HG03520 (cell line): ENCODE results near the gene VAMP2.

Experiments used
- ATAC-seq: cut with Tn5 transposase; IDR thresholded peaks from one replicate; pipeline ENCODE4 v1.9.1; 2021; ENCODE audit warnings: mild to moderate bottlenecking, moderate library complexity; ENCODE audit not compliant: unreplicated experiment

The VAMP2 gene, protein sequence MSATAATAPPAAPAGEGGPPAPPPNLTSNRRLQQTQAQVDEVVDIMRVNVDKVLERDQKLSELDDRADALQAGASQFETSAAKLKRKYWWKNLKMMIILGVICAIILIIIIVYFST

DNA sequence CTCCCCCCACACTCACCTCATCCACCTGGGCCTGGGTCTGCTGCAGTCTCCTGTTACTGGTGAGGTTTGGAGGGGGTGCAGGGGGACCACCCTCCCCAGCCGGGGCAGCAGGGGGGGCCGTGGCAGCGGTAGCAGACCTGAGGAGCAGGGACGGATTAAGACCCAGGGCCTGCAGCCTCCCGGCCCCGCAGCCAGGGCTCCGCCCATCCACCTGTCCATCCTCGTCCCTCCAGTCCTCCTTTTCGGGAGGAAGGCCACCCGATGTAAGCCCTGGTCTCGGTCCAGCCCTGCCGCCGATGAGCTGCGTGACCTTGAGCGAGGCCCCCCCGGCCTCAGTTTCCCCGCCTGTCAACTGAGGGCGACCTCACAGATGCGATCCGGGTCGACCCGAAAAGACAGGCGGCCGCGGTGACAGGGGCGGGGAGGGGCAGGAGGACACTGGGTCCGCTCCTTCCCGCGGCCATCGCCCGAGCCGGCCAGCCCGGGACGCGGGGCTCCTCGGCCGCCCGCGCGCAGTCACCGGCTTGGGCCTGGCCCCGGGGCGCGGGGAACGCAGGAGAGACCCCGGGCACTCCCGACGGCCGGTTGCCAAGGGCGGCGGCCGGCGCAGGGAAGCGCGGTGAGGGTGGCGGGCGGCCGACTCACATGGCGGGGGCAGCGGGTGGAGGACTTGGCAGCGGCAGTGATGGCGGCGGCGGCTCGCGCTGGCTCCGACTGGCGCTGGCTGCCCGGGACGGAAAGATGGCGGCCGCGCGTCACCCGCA is at the start of gene VAMP2:
VAMP2 (minus strand) TSS at position 716 of the 764 bp plus-strand sequence; CDS start at position 647, 69 bp downstream.
- ATAC-seq, result peak; percentile 39

GRCh38 chr17:8210761-8211458 is 48.2 kb upstream of the VAMP2 start:
- ATAC-seq, result no peak

DNA sequence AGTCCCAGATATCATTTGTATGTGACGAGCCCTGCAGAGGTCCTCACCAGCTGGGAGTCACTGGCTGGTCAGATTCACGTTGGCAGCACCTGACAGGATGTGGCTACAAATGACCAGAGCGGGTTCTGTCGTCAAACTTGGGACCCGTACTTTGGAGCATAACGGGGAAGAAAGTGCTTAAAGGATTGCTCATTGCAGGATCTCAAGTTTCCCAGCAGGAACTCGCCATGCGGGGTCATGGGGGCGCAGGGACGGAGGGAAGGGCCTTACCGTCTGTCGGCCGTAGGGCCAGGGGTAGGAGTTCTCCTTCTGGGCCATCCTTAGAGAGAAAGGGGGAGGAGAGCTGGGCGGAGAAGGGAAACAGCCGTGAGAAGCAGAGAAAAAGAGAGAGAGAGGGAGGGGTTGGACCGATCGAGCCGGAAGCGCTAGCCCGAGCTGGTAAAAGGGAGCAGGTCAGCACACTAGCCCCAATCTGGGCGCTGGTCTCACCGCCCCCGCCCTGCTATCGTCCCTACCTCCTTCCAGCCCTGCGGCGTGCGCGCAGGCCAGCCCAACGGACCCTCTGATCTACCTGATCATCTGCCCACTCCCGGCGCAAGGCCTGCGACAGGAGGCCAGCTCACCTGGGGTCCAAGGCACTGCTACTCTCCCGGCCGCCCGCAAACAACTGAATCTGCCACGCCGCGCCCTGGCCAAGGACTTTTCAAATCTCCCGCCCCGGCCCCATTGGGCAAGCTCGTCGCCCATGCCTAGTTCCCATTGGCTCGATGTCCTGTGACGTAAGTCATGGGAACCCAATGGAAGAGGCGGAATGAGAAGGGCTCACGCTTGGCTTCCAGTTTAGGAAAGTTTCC is 47.4 kb upstream of the VAMP2 start, which contains the start of gene AURKB:
AURKB (minus strand) TSS at position 669 of the 854 bp plus-strand sequence; CDS start at position 318, 351 bp downstream.
- ATAC-seq, result peak; percentile 81

DNA sequence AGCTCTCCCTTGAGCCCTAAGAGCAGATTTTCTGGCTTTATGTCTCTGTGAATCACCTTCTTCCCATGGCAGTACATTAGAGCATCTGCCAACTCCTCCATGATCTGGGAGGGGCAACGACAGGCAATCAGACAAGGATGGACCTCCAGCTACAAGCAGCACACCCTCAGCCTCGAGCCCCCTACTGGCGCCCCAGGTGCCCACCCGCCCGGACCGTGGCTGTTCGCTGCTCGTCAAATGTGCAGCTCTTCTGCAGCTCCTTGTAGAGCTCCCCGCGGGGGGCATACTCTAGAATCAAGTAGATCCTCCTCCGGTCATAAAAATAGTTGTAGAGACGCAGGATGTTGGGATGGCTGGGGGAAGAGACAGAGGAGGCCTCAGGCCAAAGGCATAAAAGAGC is 43.8 kb upstream of the VAMP2 start:
- no peak for ATAC-seq

DNA sequence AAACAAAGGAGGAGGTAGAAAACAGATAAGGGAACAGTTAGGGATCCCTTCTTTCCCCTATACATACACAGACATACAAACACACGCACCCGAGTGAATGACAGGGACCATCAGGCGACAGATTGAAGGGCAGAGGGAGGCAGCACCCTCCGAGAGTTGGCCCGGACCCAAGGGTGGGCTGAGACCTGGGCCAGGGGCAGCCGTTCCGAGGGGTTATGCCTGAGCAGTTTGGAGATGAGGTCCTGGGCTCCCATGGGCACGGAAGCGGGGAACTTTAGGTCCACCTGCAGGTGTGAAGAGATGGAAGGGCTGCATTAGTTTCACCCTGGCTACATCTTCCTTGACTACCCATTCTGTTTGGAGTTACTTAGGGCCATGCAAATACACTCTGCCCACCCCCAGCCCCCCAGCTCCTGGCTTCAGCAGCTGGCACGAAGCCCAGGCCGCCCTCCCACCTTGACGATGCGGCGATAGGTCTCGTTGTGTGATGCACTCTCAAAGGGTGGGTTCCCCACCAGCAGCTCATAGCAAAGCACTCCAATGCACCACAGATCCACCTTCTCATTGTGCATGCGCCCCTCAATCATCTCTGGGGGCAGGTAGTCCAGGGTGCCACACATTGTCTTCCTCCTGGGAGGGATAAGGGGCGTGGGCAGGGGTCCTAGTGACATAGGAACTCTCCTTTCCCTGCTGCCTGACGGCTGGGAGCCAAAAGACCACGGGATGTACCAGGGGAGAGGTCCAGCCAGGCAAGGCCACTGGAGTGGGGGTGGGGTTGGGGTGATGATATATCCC is 42.2 kb upstream of the VAMP2 start:
- ATAC-seq, result no peak

DNA sequence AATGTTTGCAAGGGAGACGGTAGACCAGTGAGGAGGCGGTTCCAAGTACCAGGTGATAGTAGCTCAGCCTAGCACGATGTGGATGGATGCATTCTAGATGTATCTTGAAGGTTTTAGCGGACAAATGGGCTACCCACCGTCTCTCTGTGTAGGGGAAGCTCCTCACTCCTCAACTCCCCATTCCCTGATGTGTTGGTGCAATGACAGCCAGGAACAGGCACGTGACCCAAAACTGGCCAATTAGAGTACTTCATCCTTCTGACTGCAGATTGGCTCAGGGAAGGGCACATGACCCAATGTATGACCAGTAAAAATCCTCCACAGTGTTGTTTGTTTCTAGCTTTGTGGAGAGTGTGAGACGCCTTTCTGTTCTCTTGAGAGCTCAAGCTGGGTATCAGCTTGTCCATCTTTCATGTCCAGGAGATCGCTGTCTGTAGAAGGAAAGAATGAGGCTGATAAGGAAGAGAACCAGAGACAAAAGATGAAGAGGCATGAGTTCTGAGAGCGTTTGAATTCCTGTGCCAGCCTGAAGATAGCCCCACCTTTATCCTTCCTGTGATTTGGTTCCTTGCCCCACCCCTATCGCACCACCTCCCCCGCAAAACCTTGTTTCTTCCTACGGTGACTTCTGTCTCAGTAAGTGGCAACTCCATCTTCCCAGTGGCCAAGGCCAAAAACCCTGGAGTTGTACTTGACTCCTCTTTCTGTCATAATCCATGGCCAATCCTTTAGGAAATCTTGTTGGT is 29.5 kb upstream of the VAMP2 start:
- ATAC-seq, result no peak

- no peak for ATAC-seq
These were observed 27.8 kb upstream of the VAMP2 start for GRCh38 chr17:8190506-8190905.

DNA sequence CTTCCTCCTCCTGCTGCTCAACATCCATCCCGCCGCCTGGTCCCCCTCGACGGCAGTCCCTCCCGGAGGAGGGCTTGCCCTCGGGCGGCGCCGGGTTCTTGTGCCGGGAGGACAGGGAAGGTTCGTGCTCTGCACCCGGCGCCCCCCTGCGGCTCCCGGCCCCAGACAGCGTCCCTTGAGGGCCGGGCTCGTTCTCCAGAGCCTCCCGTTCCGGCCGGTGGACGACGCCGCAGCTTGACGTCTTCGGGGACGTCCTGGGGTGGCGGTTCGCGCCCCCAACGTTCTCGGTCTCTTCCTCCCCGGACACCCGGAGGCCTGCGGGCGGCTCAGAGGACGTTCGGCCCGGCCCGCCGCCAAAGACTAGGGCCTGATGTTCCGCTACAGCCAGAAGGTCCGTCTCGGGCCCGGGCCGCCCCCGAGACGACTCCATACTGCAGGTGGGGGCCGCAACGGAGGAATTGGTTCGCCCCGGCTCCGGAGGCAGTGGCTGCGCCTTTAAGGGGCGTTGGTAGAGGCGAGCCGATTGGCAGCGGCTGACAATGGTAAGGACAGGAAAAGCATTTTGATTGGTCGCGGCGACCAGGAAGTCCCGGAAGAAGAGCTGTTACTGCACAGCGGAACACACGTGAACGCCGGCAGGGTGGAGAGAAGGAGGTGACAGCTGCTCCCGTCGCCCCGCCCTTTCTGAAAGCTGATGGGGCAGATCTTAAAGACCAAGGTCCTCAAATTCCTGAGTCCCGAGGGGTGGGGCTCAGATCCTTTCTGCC is 27.1 kb upstream of the VAMP2 start, which contains the start of gene BORCS6:
BORCS6 (minus strand) TSS at position 470 of the 767 bp plus-strand sequence; CDS start at position 430, 40 bp downstream.
- peak; percentile 39 for ATAC-seq

GRCh38 chr17:8189041-8189710 is 26.4 kb upstream of the VAMP2 start:
- ATAC-seq, result no peak

DNA sequence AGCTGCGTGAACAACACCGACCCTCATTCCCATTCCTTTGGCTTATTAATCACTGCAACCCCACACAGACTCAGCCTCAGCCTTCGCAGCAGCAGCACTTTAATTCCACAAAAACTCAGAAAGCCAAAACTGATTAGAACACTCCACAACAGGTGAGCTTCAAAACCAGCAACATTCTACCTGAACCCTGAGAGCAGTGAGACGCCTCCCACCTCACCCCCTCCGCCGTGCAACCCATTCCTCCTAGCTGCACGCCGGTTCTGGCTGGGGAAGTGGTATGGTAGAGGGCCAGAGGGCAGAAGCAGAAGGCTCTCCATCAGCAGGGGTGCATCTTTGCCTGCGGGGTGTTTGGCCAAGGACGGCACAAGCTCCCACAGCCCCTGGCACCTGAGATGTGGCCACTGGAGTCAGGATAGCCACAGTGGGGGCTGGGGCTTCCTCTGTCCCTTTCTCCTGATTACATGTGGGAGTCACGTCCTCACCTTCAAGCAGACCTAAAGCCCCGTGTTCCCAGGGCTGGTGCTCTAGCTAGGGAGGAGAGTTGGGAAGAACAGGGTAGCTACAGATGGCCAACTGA is 25.6 kb upstream of the VAMP2 start:
- no peak for ATAC-seq

- ATAC-seq, result peak; percentile 22
These were observed 24.9 kb upstream of the VAMP2 start for GRCh38 chr17:8187517-8188262.

- peak; percentile 22 for ATAC-seq
These were observed 24.2 kb upstream of the VAMP2 start for GRCh38 chr17:8186787-8187516.

DNA sequence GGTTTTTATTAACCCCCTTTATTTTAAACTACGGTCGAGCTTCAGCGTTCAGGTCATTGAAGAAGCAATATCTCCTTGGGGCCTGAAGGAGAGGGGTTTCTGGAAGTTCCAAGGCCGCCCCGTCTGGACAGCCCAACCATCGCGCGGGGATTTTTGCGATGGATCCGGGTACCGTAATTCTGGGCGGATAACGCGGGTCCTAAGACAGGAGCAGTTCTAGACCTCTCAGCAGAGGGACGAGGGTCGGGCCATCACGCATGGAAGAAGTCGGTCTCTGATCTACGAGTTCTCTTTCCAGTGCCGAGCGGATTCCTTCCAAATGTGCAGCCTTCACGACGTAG is 23.7 kb upstream of the VAMP2 start:
- ATAC-seq, result no peak

- ATAC-seq, result no peak
These were observed 23.1 kb upstream of the VAMP2 start for GRCh38 chr17:8185582-8186445.

GRCh38 chr17:8176998-8177731 is 14.4 kb upstream of the VAMP2 start:
- ATAC-seq, result no peak
